ENCODE data around the gene MAIP1.
A peak's percentile ranks its signal among the peaks of the same experiment; 100 is the strongest.
"Not testable (repeated sequence)": the region's sequence is repeated elsewhere in the genome, so short reads cannot be mapped to it uniquely, and the experiment has no call there.

Gene MAIP1, protein sequence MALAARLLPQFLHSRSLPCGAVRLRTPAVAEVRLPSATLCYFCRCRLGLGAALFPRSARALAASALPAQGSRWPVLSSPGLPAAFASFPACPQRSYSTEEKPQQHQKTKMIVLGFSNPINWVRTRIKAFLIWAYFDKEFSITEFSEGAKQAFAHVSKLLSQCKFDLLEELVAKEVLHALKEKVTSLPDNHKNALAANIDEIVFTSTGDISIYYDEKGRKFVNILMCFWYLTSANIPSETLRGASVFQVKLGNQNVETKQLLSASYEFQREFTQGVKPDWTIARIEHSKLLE

DNA sequence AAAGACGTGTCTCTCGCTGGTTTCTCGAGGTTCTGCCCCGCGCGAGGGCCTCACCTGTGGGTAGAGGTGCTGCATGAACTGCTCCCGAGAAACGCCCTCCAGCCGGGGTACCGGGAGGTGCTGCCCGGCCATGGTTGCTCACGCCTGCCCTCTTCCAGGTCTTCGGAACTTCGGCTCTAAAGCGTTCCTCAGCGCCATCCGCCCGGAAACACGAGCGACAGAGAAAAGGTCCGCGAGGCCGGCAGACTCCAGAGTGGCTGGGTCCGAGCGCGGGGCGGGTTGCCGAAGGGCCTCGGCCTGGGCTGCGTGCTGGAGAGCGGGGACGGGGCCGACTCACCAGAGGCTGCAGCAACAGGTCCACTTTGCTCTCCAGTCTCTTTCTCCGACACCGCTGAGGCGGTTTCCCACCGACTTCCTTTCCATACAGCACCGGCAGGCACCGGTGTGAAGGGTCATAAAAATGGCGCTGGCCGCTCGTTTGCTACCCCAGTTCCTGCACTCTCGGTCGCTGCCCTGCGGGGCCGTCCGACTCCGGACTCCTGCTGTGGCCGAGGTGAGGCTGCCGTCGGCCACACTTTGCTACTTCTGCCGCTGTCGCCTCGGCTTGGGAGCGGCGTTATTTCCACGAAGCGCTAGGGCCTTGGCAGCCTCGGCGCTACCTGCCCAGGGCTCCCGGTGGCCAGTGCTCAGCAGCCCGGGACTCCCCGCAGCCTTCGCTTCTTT, at the start of gene MAIP1, which contains the start of gene TYW5:
MAIP1 (plus strand) TSS at position 244 of the 723 bp plus-strand sequence; CDS start at position 461, 217 bp downstream.
TYW5 (minus strand) TSS at position 153 of the 723 bp plus-strand sequence; CDS start at position 132, 21 bp downstream.
- H3K36me3 ChIP-seq (ENCODE audit: insufficient read depth, low read length) = peaks cover 20% of the 10 kb centered on the region
- peak within 1 kb of the TSS; percentile 99 for H3K4me3 ChIP-seq (ENCODE audit: low read depth, low read length)
- peak within 1 kb of the TSS; percentile 78 for H3K27ac ChIP-seq (ENCODE audit: low read depth, low read length)
- no peaks in the 10 kb centered on the region for H3K27me3 ChIP-seq (ENCODE audit: insufficient read depth, low read length)
- peak within 1 kb of the TSS; percentile 97 for H2AFZ ChIP-seq (ENCODE audit: low read length, unreplicated experiment)
- peaks cover 23% of the 10 kb centered on the region for H3K4me1 ChIP-seq (ENCODE audit: control insufficient read depth, insufficient read depth, low read length, unreplicated experiment)
- peaks cover 71% of the 10 kb centered on the region for H3K79me2 ChIP-seq (ENCODE audit: control insufficient read depth, insufficient read depth, low read length, unreplicated experiment)

DNA sequence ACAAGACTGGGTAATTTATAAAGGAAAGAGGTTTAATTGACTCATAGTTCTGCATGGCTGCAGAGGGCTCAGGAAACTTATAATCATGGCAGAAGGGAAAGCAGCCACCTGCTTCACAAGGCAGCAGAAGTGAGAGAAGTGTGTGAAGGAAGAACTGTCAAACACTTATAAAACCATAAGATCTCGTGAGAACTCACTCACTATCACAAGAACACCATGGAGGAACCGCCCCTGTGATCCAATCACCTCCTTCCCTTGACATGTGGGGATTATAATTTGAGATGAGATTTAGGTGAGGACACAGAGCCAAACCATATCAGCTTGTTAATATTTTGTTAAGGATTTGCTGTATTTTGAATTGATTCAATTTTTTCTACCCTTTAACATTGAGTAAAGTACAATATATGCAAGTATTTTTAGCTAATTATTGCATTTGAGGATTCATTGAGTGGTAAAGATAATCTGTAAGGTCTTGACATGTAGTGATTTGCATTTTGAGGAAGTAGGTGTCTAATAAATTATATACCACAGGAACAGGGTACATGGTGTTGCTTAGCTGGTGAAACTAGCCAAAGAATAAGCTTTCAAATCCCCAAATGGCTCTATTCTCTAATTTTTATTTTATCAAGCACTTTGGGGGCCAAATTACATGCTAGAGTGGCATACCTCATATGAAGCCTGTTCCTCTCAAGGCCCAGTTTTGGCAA, 48.2 kb upstream of the MAIP1 start:
- peaks cover 9% of the 10 kb centered on the region for H3K79me2 ChIP-seq (ENCODE audit: control insufficient read depth, insufficient read depth, low read length, unreplicated experiment)
- no peak overlapping the region for H3K27ac ChIP-seq (ENCODE audit: low read depth, low read length)
- no peaks in the 10 kb centered on the region for H3K36me3 ChIP-seq (ENCODE audit: insufficient read depth, low read length)
- no peaks in the 10 kb centered on the region for H3K27me3 ChIP-seq (ENCODE audit: insufficient read depth, low read length)
- H2AFZ ChIP-seq (ENCODE audit: low read length, unreplicated experiment) = no peak overlapping the region
- peaks cover 7% of the 10 kb centered on the region for H3K4me1 ChIP-seq (ENCODE audit: control insufficient read depth, insufficient read depth, low read length, unreplicated experiment)
- no peak overlapping the region for H3K4me3 ChIP-seq (ENCODE audit: low read depth, low read length)

GRCh38 chr2:199910338-199911051, 44.9 kb upstream of the MAIP1 start:
- H3K27me3 ChIP-seq (ENCODE audit: insufficient read depth, low read length) = no peaks in the 10 kb centered on the region
- no peaks in the 10 kb centered on the region for H3K36me3 ChIP-seq (ENCODE audit: insufficient read depth, low read length)
- peaks cover 36% of the 10 kb centered on the region for H3K79me2 ChIP-seq (ENCODE audit: control insufficient read depth, insufficient read depth, low read length, unreplicated experiment)
- H3K4me3 ChIP-seq (ENCODE audit: low read depth, low read length) = peak overlapping the region; percentile 95
- peaks cover 14% of the 10 kb centered on the region for H3K4me1 ChIP-seq (ENCODE audit: control insufficient read depth, insufficient read depth, low read length, unreplicated experiment)
- H3K27ac ChIP-seq (ENCODE audit: low read depth, low read length) = peak overlapping the region; percentile 83
- peak overlapping the region; percentile 96 for H2AFZ ChIP-seq (ENCODE audit: low read length, unreplicated experiment)

DNA sequence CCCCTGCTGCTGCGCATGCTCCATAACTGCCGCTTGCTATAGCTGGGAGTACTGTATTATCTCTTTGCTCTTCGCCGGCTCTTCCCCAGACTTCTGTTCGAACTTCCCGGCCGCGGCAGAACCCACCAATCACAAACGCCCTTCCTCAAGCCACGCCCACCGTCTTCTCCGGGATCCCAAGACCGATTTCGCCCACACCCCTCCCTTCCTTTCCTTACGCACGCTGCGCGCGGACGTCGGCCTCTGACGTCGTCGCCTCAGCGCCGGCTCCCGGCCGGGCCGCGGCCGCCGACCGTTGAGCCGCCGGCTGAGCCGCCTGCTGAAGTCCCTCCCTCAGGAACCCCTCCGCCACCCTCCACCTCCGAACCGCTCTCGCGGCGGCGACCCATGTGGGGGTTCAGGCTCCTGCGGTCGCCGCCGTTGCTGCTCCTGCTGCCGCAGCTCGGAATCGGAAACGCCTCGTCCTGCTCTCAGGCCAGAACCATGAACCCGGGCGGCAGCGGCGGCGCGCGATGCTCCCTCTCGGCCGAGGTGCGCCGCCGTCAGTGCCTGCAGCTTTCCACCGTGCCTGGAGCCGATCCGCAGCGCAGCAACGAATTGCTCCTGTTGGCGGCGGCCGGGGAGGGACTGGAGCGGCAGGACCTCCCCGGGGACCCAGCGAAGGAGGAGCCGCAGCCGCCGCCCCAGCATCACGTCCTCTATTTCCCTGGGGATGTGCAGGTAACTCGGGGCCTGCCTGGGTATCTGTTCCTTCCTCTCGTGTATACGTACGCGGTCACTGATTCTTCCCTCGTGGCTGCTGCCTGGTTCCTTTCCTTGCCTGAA, 44.1 kb upstream of the MAIP1 start, which contains the start of gene C2orf69:
C2orf69 (plus strand) TSS at position 242 of the 825 bp plus-strand sequence; CDS start at position 388, 146 bp downstream.
- no peaks in the 10 kb centered on the region for H3K27me3 ChIP-seq (ENCODE audit: insufficient read depth, low read length)
- H3K36me3 ChIP-seq (ENCODE audit: insufficient read depth, low read length) = no peaks in the 10 kb centered on the region; the same call in 1 of the 2 replicates
- peaks cover 44% of the 10 kb centered on the region for H3K79me2 ChIP-seq (ENCODE audit: control insufficient read depth, insufficient read depth, low read length, unreplicated experiment)
- peak within 1 kb of the TSS; percentile 95 for H3K4me3 ChIP-seq (ENCODE audit: low read depth, low read length)
- peak within 1 kb of the TSS; percentile 96 for H2AFZ ChIP-seq (ENCODE audit: low read length, unreplicated experiment)
- H3K27ac ChIP-seq (ENCODE audit: low read depth, low read length) = peak within 1 kb of the TSS; percentile 83
- H3K4me1 ChIP-seq (ENCODE audit: control insufficient read depth, insufficient read depth, low read length, unreplicated experiment) = peaks cover 14% of the 10 kb centered on the region

DNA sequence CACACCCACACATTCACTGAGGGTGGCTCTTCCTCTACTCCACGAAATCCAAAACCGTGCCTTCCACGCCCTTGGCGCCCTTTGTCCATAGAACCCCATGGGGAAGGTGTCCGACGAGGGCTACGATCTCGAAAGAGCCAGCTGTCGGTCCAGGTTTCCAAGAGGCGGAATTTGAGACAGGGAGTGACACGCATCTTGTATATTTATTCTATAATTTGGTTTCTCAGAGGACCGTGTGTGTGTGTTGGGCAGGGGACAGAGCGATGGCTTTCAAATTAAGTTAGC, 43.6 kb upstream of the MAIP1 start:
- Histone ChIP-seq H3K27me3 (ENCODE audit: insufficient read depth, low read length) (no peaks in the 10 kb centered on the region), H3K36me3 (ENCODE audit: insufficient read depth, low read length) (peaks cover 4% of the 10 kb centered on the region), H3K4me3 (ENCODE audit: low read depth, low read length) (peak overlapping the region; percentile 95), H2AFZ (ENCODE audit: low read length, unreplicated experiment) (peak overlapping the region; percentile 86), H3K79me2 (ENCODE audit: control insufficient read depth, insufficient read depth, low read length, unreplicated experiment) (peaks cover 47% of the 10 kb centered on the region), H3K4me1 (ENCODE audit: control insufficient read depth, insufficient read depth, low read length, unreplicated experiment) (peaks cover 14% of the 10 kb centered on the region), H3K27ac (ENCODE audit: low read depth, low read length) (peak overlapping the region; percentile 83)

DNA sequence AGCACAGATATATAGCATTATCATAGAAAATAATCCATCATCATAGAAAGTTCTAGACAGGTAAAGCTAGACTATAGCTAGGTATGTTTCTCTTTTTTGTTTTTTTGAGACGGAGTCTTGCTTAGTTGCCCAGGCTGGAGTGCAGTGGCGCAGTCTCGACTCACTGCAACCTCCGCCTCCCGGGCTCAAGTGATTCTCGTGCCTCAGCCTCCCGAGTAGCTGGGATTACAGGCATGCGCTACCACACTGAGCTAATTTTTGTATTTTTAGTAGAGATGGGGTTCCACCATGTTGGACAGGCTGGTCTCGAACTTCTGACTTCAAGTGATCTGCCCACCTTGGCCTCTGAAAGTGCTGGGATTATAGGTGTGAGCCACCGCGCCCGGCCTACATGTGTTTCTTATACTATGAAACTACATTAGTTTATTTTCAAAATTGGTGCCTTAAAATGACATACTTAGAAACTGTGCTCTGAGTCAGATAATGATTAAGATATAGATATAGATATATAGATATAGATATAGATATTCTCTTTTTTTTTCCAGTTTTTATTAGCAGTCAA, 42.7 kb upstream of the MAIP1 start:
- peak overlapping the region; percentile 95 for H3K4me3 ChIP-seq (ENCODE audit: low read depth, low read length)
- not testable (repeated sequence) for H3K27me3 ChIP-seq (ENCODE audit: insufficient read depth, low read length); H3K27ac ChIP-seq (ENCODE audit: low read depth, low read length); H2AFZ ChIP-seq (ENCODE audit: low read length, unreplicated experiment)
- peaks cover 55% of the 10 kb centered on the region for H3K79me2 ChIP-seq (ENCODE audit: control insufficient read depth, insufficient read depth, low read length, unreplicated experiment)
- H3K36me3 ChIP-seq (ENCODE audit: insufficient read depth, low read length) = peaks cover 11% of the 10 kb centered on the region
- H3K4me1 ChIP-seq (ENCODE audit: control insufficient read depth, insufficient read depth, low read length, unreplicated experiment) = peaks cover 14% of the 10 kb centered on the region

DNA sequence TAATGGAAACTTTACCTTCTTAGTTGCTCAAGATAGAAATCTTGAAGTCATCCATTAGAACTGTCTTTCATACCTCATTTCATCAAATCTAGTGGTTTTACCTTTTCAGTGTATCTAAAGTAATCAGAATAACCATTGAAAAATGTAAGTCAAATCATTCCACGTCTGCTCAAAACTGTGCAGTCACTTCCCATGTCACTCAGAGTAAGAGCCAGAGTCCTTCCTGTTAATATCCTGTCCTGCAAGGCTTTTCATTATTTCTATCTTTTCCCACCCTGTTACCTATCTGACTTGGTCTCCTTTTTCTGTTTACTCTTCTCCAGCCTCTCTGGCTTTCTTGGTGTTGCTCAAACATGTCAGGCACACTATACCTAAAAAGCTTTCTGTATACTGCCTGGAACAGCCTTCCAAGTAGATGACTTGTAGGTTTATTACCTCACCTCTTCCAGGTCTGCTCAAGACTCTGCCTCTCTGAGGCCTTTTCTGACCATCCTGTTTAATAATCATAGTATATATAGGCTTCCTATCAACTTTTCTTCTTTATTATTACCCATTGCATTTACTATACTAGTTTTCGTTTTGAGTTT, 40.9 kb upstream of the MAIP1 start:
- Histone ChIP-seq H3K36me3 (ENCODE audit: insufficient read depth, low read length) (peaks cover 19% of the 10 kb centered on the region), H3K79me2 (ENCODE audit: control insufficient read depth, insufficient read depth, low read length, unreplicated experiment) (peaks cover 70% of the 10 kb centered on the region), H3K4me3 (ENCODE audit: low read depth, low read length) (no peak overlapping the region), H2AFZ (ENCODE audit: low read length, unreplicated experiment) (no peak overlapping the region), H3K4me1 (ENCODE audit: control insufficient read depth, insufficient read depth, low read length, unreplicated experiment) (peaks cover 14% of the 10 kb centered on the region), H3K27ac (ENCODE audit: low read depth, low read length) (no peak overlapping the region), H3K27me3 (ENCODE audit: insufficient read depth, low read length) (no peaks in the 10 kb centered on the region)

- Histone ChIP-seq H3K4me3 (ENCODE audit: low read depth, low read length) (no peak overlapping the region), H3K36me3 (ENCODE audit: insufficient read depth, low read length) (peaks cover 23% of the 10 kb centered on the region), H3K27me3 (ENCODE audit: insufficient read depth, low read length) (no peaks in the 10 kb centered on the region), H3K27ac (ENCODE audit: low read depth, low read length) (no peak overlapping the region), H3K4me1 (ENCODE audit: control insufficient read depth, insufficient read depth, low read length, unreplicated experiment) (peaks cover 7% of the 10 kb centered on the region), H2AFZ (ENCODE audit: low read length, unreplicated experiment) (no peak overlapping the region), H3K79me2 (ENCODE audit: control insufficient read depth, insufficient read depth, low read length, unreplicated experiment) (peaks cover 78% of the 10 kb centered on the region)
Observed at GRCh38 chr2:199916980-199917379, 38.4 kb upstream of the MAIP1 start.

DNA sequence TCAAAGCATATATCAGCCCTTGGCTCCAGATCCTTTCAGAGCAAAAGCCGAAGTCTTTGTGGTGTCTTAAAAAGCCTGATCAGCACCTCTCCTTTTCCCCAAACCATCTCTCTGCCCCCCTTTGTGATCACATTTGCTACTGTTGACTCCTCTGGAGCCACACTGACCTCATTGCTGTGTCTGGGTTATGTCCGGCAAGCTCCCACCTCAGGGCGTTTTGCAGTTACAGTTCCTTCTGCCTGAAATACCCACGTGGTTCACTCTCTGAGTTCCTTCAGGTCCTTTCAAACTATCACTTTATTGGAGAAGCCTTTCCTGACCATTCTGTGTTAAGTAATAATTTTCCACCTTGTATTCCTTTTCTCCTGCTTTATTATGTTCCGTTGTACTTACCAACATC, 32.5 kb upstream of the MAIP1 start:
- Histone ChIP-seq H3K79me2 (ENCODE audit: control insufficient read depth, insufficient read depth, low read length, unreplicated experiment) (peaks cover 68% of the 10 kb centered on the region), H3K36me3 (ENCODE audit: insufficient read depth, low read length) (peaks cover 21% of the 10 kb centered on the region), H3K4me3 (ENCODE audit: low read depth, low read length) (no peak overlapping the region), H2AFZ (ENCODE audit: low read length, unreplicated experiment) (no peak overlapping the region), H3K27me3 (ENCODE audit: insufficient read depth, low read length) (no peaks in the 10 kb centered on the region), H3K4me1 (ENCODE audit: control insufficient read depth, insufficient read depth, low read length, unreplicated experiment) (peaks cover 15% of the 10 kb centered on the region), H3K27ac (ENCODE audit: low read depth, low read length) (no peak overlapping the region)
